ENCODE data around the gene RBM24.
"Not testable (repeated sequence)": the region's sequence is repeated elsewhere in the genome, so short reads cannot be mapped to it uniquely, and the experiment has no call there.

Gene RBM24

GRCh38 chr6:17292600-17293133 is 11.5 kb downstream of the RBM24 start:
- no peak for DNase-seq

- DNase-seq = no peak
Measured at GRCh38 chr6:17293395-17293794, 12.2 kb downstream of the RBM24 start.

GRCh38 chr6:17297271-17298080 is 16.3 kb downstream of the RBM24 start:
- no peak for DNase-seq

GRCh38 chr6:17298257-17298656 is 17.1 kb downstream of the RBM24 start:
- no peak for DNase-seq

GRCh38 chr6:17299222-17299621 is 18.1 kb downstream of the RBM24 start:
- DNase-seq = no peak

GRCh38 chr6:17299750-17300149 is 18.6 kb downstream of the RBM24 start:
- DNase-seq = no peak

- DNase-seq = no peak
Measured at GRCh38 chr6:17300637-17301036, 19.5 kb downstream of the RBM24 start.

- no peak for DNase-seq
Measured at GRCh38 chr6:17303444-17303843, 22.3 kb downstream of the RBM24 start.

GRCh38 chr6:17305219-17306001 is 24.2 kb downstream of the RBM24 start:
- DNase-seq = no peak

- no peak for DNase-seq
Measured at GRCh38 chr6:17311595-17312311, 30.6 kb downstream of the RBM24 start.

GRCh38 chr6:17313238-17313637 is 32.1 kb downstream of the RBM24 start:
- not testable (repeated sequence) for DNase-seq

GRCh38 chr6:17313971-17314370 is 32.8 kb downstream of the RBM24 start:
- no peak for DNase-seq

GRCh38 chr6:17315262-17315661 is 34.1 kb downstream of the RBM24 start:
- DNase-seq = no peak

- no peak for DNase-seq
Measured at GRCh38 chr6:17318435-17319165, 37.4 kb downstream of the RBM24 start.

- not testable (repeated sequence) for DNase-seq
Measured at GRCh38 chr6:17320266-17320665, 39.1 kb downstream of the RBM24 start.

- DNase-seq = no peak
Measured at GRCh38 chr6:17331238-17331637, 50.1 kb downstream of the RBM24 start.

- DNase-seq = no peak
Measured at GRCh38 chr6:17334265-17334664, 53.1 kb downstream of the RBM24 start.

- DNase-seq = no peak
Measured at GRCh38 chr6:17336425-17336824, 55.3 kb downstream of the RBM24 start.

- no peak for DNase-seq
Measured at GRCh38 chr6:17339308-17339670, 58.1 kb downstream of the RBM24 start.

GRCh38 chr6:17341117-17341805 is 60.1 kb downstream of the RBM24 start:
- DNase-seq = no peak

GRCh38 chr6:17341891-17342290 is 60.7 kb downstream of the RBM24 start:
- no peak for DNase-seq

GRCh38 chr6:17343215-17343614 is 62.1 kb downstream of the RBM24 start:
- DNase-seq = no peak
